HG02870 (cell line): ENCODE measurements around the gene SHANK1.

Source experiments
- ATAC-seq: cut with Tn5 transposase; IDR thresholded peaks from one replicate; pipeline ENCODE4 v1.9.1; 2021; ENCODE audit warnings: mild to moderate bottlenecking, moderate library complexity; ENCODE audit not compliant: unreplicated experiment

Gene SHANK1

DNA sequence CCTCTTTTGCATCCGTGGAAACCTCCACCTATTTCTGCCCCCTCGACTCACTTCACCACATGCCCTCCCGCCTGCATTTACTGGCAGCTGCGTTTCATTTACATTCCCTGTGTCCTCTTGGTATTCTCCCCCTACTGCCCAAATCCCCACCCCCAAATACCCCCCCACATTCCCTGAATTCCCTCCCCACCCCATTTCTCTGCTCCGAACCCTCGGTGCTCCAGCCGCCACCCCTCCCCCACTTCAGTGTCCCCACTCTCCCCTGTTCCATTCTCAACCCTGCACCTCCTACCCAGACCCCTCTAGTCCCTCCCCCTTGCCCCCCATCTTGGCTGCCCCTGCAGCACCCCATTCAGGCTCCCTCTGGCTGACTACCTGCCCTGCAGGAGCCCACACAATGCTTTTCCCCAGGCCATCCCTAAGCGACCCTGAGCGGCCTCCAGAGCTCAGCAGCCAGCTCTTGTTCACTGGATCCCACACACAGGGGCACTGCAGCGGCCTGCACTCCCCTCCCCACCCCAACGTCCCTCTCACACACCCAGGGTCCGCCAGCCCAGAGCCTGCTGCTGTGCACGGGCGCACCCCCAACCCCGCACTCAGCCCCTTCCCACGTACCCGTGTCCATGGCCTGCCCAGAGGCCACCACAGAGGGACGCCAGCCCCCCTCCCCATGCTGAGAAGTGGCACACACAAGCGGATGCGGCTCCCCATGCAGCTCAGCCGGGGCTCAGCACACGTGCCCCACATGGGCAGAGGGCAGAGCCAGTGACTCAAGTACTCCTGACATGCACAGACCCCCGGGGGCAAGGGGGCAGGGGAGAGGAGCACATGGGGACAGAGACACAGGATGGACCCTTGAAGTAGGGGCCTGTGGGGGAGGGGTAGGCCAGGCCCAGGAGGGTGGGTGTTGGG lies 26.3 kb downstream of the SHANK1 start:
- ATAC-seq = no peak

GRCh38 chr19:50690439-50690838 lies 29.2 kb downstream of the SHANK1 start:
- ATAC-seq = no peak

- no peak for ATAC-seq
These were observed 30.8 kb downstream of the SHANK1 start for GRCh38 chr19:50688766-50689165.

DNA sequence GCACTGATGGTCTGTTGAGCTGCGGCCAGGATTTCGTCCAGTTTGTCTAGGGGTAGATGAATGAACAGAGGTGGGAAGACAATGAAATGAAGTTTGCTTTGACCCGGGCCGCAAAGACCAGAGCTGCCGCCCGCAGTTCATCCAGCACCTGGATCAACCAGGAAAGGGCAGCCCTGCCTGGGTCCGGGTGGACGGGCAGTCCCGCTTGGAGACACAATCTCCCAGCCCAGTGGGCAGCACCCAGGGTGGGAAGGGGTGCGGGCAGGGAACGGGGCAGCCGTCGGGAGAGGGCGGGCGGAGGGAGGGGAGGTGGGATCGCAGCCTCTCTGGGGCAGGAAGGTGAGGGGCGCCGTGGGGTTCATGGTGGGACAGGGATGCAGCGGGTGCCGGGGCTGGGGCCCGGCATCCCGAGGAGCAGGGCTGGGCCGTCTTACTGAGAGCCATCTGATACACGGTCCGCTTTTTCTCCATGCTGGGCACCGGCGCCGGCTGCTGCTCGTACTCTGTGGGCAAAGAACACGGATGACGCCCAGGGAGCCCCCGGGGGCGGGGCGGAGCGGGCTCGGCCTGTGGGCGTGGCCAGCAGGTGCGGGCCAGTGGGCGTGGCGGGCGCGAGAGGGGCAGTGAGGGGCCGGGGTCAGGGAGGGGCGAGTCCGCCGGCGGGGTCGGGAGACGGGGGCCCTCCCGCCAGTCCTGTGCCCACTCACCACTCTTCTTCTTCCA lies 33.1 kb downstream of the SHANK1 start:
- ATAC-seq = no peak

GRCh38 chr19:50679177-50680125 lies 40.2 kb downstream of the SHANK1 start:
- no peak for ATAC-seq

DNA sequence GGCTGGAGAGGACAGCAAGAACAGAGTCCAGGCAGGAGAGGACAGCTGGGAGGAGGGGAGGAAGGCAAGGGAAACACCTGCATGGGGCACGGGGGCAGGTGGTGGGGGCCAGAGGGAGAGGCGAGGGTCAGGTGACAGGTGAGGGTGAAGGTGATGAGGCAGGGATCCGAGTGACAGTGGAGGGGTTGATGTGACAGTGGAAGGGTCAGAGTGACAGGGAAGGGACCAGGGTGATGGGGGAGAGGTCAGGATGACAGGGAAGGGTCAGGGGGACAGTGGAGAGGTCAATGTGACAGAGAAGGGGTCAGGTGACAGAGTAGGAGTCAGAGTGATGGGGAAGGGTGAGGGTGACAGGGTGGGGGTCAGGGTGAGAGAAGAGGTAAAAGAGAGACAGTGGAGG lies 41.3 kb downstream of the SHANK1 start:
- ATAC-seq = no peak

- ATAC-seq = no peak
These were observed 42.0 kb downstream of the SHANK1 start for GRCh38 chr19:50677636-50678035.

DNA sequence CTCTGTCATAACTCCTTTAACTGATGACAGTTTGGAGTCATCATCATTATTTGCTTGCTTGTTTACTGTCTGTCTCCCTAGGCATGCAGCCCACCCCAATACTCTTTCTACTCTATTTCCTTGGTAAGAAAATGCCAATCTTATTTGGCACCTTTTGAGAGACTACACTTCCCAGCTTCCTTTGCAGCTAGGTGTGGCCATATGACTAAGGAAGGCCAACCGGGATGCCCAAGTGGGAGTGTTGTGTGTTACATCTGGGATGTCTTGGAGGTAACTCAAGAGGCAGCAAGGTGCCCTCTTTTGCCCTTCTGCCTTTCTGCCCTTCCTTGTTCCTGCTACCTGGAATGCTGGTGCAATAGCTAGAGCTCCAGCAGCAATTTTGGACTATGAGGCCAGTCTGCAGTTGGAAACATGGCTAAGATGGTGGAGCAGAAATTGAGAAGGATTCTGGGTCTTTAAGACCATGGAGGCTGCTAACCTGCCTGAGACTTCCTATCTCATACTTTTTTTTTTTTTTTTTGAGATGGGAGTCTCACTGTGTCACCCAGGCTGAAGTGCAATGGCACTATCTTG lies 42.9 kb downstream of the SHANK1 start:
- no peak for ATAC-seq

- no peak for ATAC-seq
These were observed 46.5 kb downstream of the SHANK1 start for GRCh38 chr19:50673118-50673517.

DNA sequence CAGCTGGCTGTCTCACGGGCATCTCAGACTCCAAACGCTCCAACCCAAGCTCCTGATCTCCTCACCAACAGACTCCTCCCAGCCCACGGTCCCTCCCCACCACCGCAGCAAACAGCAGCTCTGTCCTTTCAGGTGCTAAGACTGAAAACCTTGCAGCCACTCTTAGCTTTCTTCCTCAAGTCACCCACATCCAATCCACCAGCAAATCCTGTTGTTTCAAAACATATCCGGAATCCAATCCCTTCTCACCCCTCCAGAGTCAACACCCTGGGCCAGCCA lies 49.6 kb downstream of the SHANK1 start:
- ATAC-seq = no peak

GRCh38 chr19:50669302-50670101 lies 50.1 kb downstream of the SHANK1 start:
- ATAC-seq = no peak

GRCh38 chr19:50668879-50669278 lies 50.7 kb downstream of the SHANK1 start:
- ATAC-seq = no peak

DNA sequence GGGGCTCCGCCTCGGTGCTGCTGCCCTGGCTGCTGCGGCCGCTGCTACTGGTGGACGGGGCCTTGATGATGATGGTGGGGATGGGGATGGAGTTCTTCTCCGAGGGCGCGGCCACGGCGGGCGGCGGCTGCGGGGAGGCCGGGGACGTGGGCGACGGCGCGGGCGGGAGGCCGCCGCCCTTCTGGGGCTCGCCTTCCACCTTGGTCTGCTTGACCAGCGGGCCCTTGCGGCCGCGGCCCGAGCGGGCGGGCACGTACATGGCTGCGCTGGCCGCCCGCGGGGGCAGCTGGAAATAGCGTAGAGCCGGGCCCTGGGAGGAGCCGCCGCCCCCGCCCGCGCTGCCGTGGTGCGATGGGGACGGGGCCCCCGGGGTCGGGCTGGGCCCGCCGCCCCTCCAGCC lies 51.2 kb downstream of the SHANK1 start:
- ATAC-seq = no peak

DNA sequence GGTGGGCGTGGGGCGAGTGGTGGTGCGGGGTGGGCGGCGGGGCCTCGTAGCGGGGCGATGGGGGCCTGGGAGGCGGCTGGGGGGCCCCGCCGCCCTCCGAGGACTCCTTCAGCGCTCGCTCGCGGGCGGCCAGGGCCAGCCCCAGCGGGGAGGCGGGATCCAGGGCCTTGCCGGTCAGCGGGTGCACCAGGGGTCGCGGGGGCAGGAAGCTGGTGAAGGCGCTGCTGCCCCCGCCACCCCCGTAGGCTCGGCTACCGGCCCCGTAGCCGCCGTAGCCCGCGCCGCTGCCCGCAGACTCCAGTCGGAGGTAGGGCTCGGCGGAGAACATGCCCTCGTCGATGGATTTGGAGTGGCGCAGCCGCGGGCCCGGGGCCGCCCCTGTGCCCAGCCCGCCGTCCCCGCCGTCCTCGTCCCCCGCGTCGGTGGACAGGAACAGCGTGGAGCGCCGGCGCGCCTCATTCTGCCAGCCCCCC lies 51.8 kb downstream of the SHANK1 start:
- no peak for ATAC-seq

DNA sequence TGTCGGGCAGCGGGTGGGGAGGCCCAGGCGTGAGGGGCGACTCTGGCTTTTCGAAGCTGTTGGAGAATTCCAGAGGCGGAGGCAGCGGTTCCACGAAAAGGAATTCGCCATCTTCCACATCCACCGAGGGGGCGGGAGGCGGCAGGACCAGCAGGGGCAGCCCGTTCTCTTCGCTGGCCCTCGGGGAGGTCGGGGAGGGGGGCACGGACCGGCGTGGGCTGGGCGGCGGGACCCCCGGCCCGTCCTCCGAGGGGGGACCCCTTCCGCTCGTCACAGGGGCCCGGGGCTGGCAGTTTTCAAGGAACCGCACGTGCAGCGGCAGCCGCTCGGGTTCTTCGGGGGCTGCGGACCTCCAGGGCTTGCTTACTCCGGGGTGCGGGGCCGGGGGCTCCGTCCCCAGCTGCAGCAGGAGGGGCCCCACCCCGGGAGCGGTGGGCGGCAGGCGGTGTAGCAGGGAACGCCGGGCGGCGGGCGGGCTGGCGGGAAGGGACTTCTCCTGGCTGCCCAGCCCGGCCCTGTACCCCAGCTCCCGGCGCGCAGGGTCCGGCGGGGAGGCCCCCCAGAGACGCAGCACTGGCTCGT lies 52.3 kb downstream of the SHANK1 start:
- ATAC-seq = no peak

DNA sequence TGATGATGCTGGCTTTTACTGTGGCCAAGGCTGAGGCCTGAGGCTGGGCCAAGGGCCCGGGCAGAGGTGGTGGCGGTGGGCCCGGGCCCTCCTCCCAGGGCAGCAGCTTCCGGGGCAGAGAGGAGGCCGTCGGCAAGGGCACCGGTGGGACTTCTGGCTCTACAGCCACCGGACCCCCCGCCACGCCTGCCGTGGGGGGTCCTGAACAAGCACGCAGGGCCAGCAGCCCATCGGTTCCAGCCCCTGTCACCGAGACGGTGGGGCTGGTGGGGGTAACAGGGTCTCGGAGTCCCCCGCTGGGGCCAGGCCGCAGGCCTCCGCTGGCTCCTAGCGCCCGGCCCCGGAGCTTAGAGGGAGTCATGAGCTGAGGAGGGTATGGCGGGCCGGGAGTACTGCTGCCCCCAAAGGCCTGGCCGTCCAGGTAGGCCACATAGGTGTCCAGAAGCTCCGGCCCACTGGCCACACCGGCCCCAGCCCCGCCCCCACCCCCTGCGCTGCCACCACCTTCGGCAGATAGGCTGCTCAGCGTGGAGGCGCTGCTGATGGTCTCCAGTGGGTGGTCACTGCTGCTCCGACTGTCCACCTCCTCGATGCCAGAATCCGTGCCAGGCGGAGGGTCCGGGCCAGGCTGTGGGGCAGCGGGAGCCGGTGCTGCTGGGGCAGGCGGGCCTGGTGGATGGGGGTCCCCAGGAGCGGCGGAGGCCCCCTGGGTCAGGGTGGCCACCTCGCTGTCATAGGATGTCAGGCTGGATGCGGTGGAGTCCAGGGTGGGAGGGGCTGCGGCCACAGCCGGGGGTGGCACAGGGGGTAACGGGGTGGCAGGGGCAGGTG lies 53.0 kb downstream of the SHANK1 start:
- ATAC-seq = no peak

DNA sequence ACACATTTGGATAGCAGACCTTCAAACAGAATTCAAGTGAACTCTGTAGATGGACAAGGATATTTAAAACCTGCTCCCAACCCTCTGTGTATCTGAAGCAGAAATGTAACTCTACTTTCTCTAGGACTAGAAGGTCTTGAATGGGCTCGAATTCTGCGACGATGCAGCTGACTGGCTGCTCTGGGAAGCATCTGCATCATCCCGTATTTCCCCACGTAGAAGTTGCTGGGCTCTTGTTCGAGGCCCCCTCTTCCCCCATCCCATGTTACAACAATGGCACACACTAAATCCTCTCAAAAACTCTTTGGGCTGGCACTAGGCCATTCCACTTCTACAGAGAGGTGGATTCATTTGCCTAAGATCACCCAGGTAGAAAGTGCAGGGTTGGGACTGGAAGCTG lies 55.4 kb downstream of the SHANK1 start:
- ATAC-seq = no peak

DNA sequence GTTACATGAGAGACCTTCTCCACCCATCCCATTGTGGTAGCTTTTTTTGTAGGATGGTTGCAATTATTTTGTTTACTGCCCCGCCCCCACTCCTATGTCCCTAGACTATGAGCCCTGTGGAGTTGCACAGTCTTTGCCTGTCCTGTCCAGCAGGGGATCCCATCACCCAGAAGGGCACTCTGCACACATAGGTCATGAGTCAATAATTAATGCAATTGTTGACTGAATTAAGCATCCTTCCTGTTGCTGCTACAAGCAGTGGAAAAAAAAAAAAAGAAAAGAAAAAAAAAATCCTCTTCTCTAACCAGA lies 56.2 kb downstream of the SHANK1 start:
- ATAC-seq = no peak
